Lower leg skin (tissue), 3 donors: ENCODE data around the gene ZNF746.

Source experiments
- POLR2A ChIP-seq, 2 donors: fragments of 450-650 bp; IDR thresholded peaks; one replicate each; pipeline ENCODE4 v1.6.1; 2016 to 2017; ENCODE audit warnings: antibody characterized with exemption in 2 of 2, mild to moderate bottlenecking in 1 of 2, moderate library complexity in 1 of 2
- TF ChIP-seq, protein P1 (sequence below), 3 donors: fragments of 450-650 bp; IDR thresholded peaks; one replicate each; pipeline ENCODE4 v1.5.1; 2016; ENCODE audit warnings: antibody characterized with exemption in 3 of 3, mild to moderate bottlenecking in 3 of 3, moderate library complexity in 2 of 3

GRCh38 chr7:149547126-149547525 lies 49.5 kb upstream of the ZNF746 start:
- TF ChIP-seq POLR2A (IDR thresholded peaks at IDR 0.05) = no peak
- TF ChIP-seq, protein P1, sequence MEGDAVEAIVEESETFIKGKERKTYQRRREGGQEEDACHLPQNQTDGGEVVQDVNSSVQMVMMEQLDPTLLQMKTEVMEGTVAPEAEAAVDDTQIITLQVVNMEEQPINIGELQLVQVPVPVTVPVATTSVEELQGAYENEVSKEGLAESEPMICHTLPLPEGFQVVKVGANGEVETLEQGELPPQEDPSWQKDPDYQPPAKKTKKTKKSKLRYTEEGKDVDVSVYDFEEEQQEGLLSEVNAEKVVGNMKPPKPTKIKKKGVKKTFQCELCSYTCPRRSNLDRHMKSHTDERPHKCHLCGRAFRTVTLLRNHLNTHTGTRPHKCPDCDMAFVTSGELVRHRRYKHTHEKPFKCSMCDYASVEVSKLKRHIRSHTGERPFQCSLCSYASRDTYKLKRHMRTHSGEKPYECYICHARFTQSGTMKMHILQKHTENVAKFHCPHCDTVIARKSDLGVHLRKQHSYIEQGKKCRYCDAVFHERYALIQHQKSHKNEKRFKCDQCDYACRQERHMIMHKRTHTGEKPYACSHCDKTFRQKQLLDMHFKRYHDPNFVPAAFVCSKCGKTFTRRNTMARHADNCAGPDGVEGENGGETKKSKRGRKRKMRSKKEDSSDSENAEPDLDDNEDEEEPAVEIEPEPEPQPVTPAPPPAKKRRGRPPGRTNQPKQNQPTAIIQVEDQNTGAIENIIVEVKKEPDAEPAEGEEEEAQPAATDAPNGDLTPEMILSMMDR (IDR thresholded peaks at IDR 0.05) = no peak
